GM12878 (cell line): ENCODE results near the gene ANTKMT. TPM values are rescaled to one million over a fixed set of nuclear protein-coding genes. Genes with fewer than 3 reads are reported as not detected.

Experiments
- CEBPB ChIP-seq, 2 experiments: fragments of 150-350 bp in 1 of 2; IDR thresholded peaks; 2 replicates each; pipeline ENCODE4 v1.6.1; 2012 to 2014; ENCODE audit warnings: low read depth in 2 of 2, low read length in 2 of 2, borderline replicate concordance in 1 of 2, inconsistent platforms in 1 of 2
- E2F4 ChIP-seq: IDR thresholded peaks from 2 replicates; pipeline ENCODE4 v1.6.1; 2012; ENCODE audit warnings: low read depth, low read length, improper control_type of control experiment
- E4F1 ChIP-seq: fragments of 450-650 bp; IDR thresholded peaks from 2 replicates; pipeline ENCODE4 v1.6.1; 2018; ENCODE audit warnings: borderline replicate concordance, mild to moderate bottlenecking; ENCODE audit not compliant: partially characterized antibody
- GABPA ChIP-seq: IDR thresholded peaks from 2 replicates; pipeline ENCODE4 v1.6.1; 2014; ENCODE audit warnings: antibody characterized with exemption, low read depth, mild to moderate bottlenecking, inconsistent platforms
- HDGF ChIP-seq: fragments of 450-650 bp; IDR thresholded peaks from 2 replicates; pipeline ENCODE4 v1.6.1; 2016; ENCODE audit warnings: antibody characterized with exemption
- IRF4 ChIP-seq: IDR thresholded peaks from 2 replicates; pipeline ENCODE4 v1.6.1; 2011; ENCODE audit warnings: low read depth, low read length
- IRF5 ChIP-seq: fragments of 450-650 bp; IDR thresholded peaks from 2 replicates; pipeline ENCODE4 v1.6.1; 2017; ENCODE audit warnings: borderline replicate concordance
- JUNB ChIP-seq: IDR thresholded peaks from 2 replicates; pipeline ENCODE4 v1.6.1; 2016; ENCODE audit warnings: antibody characterized with exemption, mild to moderate bottlenecking
- NFIC ChIP-seq: IDR thresholded peaks from 2 replicates; pipeline ENCODE4 v1.6.1; 2012; ENCODE audit warnings: low read depth, mild to moderate bottlenecking, inconsistent platforms, low read length, moderate library complexity
- NR2C1 ChIP-seq: fragments of 450-650 bp; IDR thresholded peaks from 2 replicates; pipeline ENCODE4 v1.6.1; 2017; ENCODE audit warnings: antibody characterized with exemption, mild to moderate bottlenecking, moderate library complexity
- RUNX3 ChIP-seq: IDR thresholded peaks from 2 replicates; pipeline ENCODE4 v1.6.1; 2012; ENCODE audit warnings: low read length, inconsistent platforms
- SMC3 ChIP-seq: IDR thresholded peaks from 2 replicates; pipeline ENCODE4 v1.6.1; 2011; ENCODE audit warnings: low read length, improper control_type of control experiment, borderline replicate concordance
- SPI1 ChIP-seq: IDR thresholded peaks from 2 replicates; pipeline ENCODE4 v1.6.1; 2011; ENCODE audit warnings: low read depth, mild to moderate bottlenecking, low read length, moderate library complexity, borderline replicate concordance; ENCODE audit not compliant: insufficient read depth
- SRF ChIP-seq, 2 experiments: IDR thresholded peaks; 2 replicates each; pipeline ENCODE4 v1.6.1; 2011; ENCODE audit warnings: low read depth in 2 of 2, low read length in 2 of 2, mild to moderate bottlenecking in 1 of 2, moderate library complexity in 1 of 2
- TCF12 ChIP-seq: IDR thresholded peaks from 2 replicates; pipeline ENCODE4 v1.6.1; 2011; ENCODE audit warnings: low read depth, mild to moderate bottlenecking, low read length
- YY1 ChIP-seq: IDR thresholded peaks from 2 replicates; pipeline ENCODE4 v1.6.1; 2011; ENCODE audit warnings: low read depth, mild to moderate bottlenecking, low read length
- ZBTB4 ChIP-seq: fragments of 450-650 bp; formaldehyde crosslinking; IDR thresholded peaks from 2 replicates; pipeline ENCODE4 v1.4.0; 2022; ENCODE audit warnings: mild to moderate bottlenecking, moderate library complexity
- ZNF207 ChIP-seq: fragments of 450-650 bp; IDR thresholded peaks from 2 replicates; pipeline ENCODE4 v1.6.1; 2014; ENCODE audit warnings: antibody characterized with exemption, mild to moderate bottlenecking, borderline replicate concordance
- ZNF384 ChIP-seq: IDR thresholded peaks from 2 replicates; pipeline ENCODE4 v1.6.1; 2012; ENCODE audit warnings: low read depth, mild to moderate bottlenecking, low read length, improper control_type of control experiment, borderline replicate concordance
- polyA plus RNA-seq, 11 experiments: library from polyadenylated mRNA; depleted of rRNA in 4 of 11; unstranded in 6 of 11; stranded (reverse) in 5 of 11; fragments of >200 nt; fragmentation: Nextera tagmentation in 4 of 11; fragmentation: Illumina TruSeq in 1 of 11; extraction: Ambion mirVana in 4 of 11; extraction: Trizol in 1 of 11; gene quantifications; 1 replicate in 1 of 11; 2 replicates in 10 of 11; pipeline versions ENCODE4 v1.2.1 to v1.2.3, GENCODE V29; 2011 to 2016; ENCODE audit warnings: inconsistent platforms in 2 of 11, missing spikeins in 2 of 11, low read depth in 1 of 11
- total RNA-seq, 4 experiments: library from RNA; depleted of rRNA in 3 of 4; stranded (reverse); fragments of >200 nt in 3 of 4; fragmentation: Illumina TruSeq in 1 of 4; extraction: Trizol in 1 of 4; gene quantifications; 2 replicates each; pipeline versions ENCODE4 v1.2.1 to v1.2.3, GENCODE V29; 2013 to 2021

Gene ANTKMT
- total and polyA plus RNA-seq, 10 of the 15 experiments (the other 5 are each of a cell fraction or from before 2014, with no cell fraction given): 0.58 to 60.5 (median 25.8) TPM

GRCh38 chr16:740764-741505 lies 20.0 kb downstream of the ANTKMT start, which contains the start of gene CIAO3 (continued):
- TF ChIP-seq ZNF207 (peak; percentile 90), RUNX3 (0 out of 2 replicates have a peak, but pooled peaks have one; percentile 16), HDGF (no peak), SRF (IDR thresholded peaks at IDR 0.05; ENCODE audit: low read depth in 2 of 2, low read length in 2 of 2) (peak in 1 of 2 experiments; percentile 68; a peak in 2 of 4 replicates), E2F4 (peak; percentile 53; the same call in 1 of the 2 replicates), IRF4 (no peak), IRF5 (no peak), CEBPB (IDR thresholded peaks at IDR 0.05; ENCODE audit: borderline replicate concordance in 1 of 2, low read depth in 2 of 2, low read length in 2 of 2) (no peak), SMC3 (peak; percentile 29; the same call in 1 of the 2 replicates), JUNB (no peak), ZBTB4 (CRISPR knock-in tag) (no peak), E4F1 (peak; percentile 100), GABPA (no peak), ZNF384 (no peak), TCF12 (peak; percentile 67; the same call in 1 of the 2 replicates), NR2C1 (peak; percentile 60), YY1 (peak; percentile 98), SPI1 (no peak; the same call in 1 of the 2 replicates), NFIC (no peak)
